ENCODE data around the gene ATXN1. TPM values are rescaled to one million over a fixed set of nuclear protein-coding genes. Genes with fewer than 3 reads are reported as not detected.

Gene ATXN1
- total RNA-seq, 1 experiment from 2014 or later: 20.8 TPM

DNA sequence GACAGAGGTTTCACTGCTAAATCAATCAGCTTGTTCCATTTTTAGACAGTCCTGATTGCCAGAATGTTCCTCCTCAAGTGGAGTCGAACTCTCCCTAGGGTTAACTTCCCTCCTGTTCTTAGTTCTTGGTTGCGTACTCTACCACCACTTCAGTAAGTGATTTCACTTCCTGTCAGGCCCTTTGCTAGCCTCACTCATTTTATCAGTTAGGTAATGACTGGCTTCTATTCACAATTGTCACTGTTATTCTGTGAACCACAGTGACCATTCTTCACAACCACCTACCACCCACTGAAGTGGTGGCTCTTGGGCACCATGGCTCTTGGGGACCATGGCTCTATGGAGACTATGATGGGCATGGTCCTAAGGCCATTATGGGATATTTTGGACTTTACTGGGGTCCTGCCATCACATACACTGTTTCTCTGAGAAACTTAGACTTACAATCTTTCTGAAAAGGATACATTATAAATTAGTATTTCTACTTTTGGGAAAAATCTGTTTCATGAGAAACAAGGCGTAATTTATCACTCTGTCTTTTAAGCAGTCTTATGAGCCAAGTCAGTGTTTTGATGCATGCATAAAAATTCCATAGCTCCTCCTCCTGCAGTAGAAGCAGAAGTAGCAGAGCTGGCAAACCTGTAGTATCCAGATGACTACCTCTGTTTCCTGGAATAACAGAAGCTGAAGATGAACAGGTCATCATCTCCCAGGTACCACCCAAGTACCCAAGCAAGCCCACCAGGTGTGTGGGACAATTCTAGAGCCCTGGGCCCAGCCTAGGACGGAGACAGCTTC, 66.3 kb downstream of the ATXN1 start:
- no peaks in the 10 kb centered on the region for H3K27me3 ChIP-seq (replicated peaks)
- H3K4me3 ChIP-seq: no peak overlapping the region
- H3K9me3 ChIP-seq (replicated peaks): no peaks in the 10 kb centered on the region
- H3K4me1 ChIP-seq (replicated peaks): peaks cover 35% of the 10 kb centered on the region
- H3K27ac ChIP-seq: no peak overlapping the region
- H3K36me3 ChIP-seq: 0 out of 2 replicates have a peak, but pooled peaks cover 4% of the 10 kb centered on the region
- no peak for DNase-seq (ENCODE audit: low read depth in 1 of 2, low spot score in 2 of 2)

DNA sequence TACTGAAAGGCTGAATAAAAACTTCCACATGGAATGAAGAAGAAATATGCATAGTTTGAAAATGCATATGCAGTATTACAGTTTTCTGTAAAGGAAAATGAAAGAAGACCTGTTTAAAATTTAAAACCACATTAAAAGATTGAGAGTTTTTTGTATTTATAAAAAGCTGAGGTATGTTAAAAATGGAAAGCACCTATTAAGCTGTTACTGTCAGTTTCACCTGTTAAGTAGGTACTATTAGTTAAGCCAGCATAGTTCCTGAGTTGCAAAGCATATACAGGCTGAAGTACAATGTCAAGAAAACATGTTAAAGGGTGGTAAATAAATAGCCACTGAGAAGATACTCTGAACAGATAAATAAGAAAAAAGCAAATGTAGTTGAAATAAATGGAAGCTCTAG, 69.9 kb downstream of the ATXN1 start:
- no peak for DNase-seq (ENCODE audit: low read depth in 1 of 2, low spot score in 2 of 2)

DNA sequence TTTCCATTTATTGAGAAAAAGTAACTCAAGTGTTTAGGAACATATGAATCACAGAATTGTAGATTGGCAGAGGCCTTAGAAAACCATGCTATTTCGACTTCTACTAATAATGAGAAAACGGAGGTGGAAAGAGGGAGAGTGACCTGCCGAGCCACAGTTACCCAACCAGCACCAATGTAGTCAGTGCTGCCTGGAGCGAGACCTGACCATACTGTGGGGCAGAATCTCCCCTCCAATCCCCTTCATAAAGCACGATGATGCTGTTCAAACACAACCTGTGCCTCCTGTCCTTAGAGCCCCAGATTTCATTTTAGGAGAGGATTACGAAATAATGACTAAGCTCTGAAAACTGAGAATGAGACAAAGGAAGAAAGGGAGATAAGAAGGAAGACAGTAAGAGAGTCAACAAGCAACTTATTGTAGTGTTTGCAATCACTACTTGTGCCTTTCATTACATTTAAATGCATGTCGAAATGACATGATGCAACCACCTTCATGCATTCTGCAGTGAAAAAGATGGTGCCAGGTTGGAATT, 70.6 kb downstream of the ATXN1 start:
- no peak for DNase-seq (ENCODE audit: low read depth in 1 of 2, low spot score in 2 of 2)
- no peaks in the 10 kb centered on the region for H3K9me3 ChIP-seq (replicated peaks)
- 0 out of 2 replicates have a peak, but pooled peaks cover 6% of the 10 kb centered on the region for H3K36me3 ChIP-seq
- H3K4me3 ChIP-seq: no peak overlapping the region
- peaks cover 48% of the 10 kb centered on the region for H3K4me1 ChIP-seq (replicated peaks)
- peak overlapping the region; percentile 87; the same call in 1 of the 2 replicates for H3K27ac ChIP-seq
- no peaks in the 10 kb centered on the region for H3K27me3 ChIP-seq (replicated peaks)

More for the DNA sequence above, 69.9 kb downstream of the ATXN1 start:
- H3K27me3 ChIP-seq (replicated peaks): no peaks in the 10 kb centered on the region
- H3K9me3 ChIP-seq (replicated peaks): no peaks in the 10 kb centered on the region
- H3K4me1 ChIP-seq (replicated peaks): peaks cover 48% of the 10 kb centered on the region
- no peak overlapping the region for H3K27ac ChIP-seq
- H3K4me3 ChIP-seq: no peak overlapping the region
- 0 out of 2 replicates have a peak, but pooled peaks cover 6% of the 10 kb centered on the region for H3K36me3 ChIP-seq

DNA sequence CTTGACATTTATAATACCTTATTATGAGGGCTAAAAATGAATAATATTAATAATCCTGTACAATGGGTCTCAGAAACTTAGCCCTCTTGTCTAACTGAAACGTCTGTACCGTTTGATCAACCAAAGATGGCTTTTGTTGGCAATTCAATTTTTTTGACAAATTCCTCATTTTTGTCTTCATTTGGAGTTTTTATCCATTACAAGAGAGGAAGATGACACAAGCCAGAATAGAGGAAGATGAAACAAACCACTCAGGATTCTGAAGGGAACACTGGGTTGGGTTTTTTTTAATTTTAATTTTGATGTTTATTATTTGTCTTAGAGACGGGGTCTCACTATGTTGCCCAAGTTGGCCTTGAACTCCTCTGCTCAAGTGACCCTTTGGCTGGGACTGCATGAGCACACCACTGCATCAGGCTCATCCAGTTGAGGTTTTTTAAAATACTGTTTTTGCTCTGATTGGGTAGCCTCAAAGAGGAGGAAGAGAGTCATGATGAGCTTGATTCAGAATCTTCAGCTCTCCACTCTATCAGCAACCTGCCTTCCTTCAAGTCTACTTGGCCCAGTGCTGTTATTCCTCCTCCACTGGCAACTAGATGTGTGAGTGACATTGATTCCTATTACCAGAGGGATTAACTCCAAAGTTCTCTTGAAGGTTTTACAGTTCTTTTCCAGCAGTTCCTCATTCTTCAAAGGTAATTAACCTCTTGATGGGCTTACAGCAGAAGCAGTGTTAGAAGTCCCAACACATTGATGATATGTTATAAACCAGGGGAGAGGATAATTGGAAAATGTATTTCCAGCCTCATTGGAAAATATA, 71.3 kb downstream of the ATXN1 start:
- H3K27me3 ChIP-seq (replicated peaks): no peaks in the 10 kb centered on the region
- H3K27ac ChIP-seq: peak overlapping the region; percentile 87
- DNase-seq (ENCODE audit: low read depth in 1 of 2, low spot score in 2 of 2): no peak
- 0 out of 2 replicates have a peak, but pooled peaks cover 6% of the 10 kb centered on the region for H3K36me3 ChIP-seq
- no peak overlapping the region for H3K4me3 ChIP-seq
- H3K9me3 ChIP-seq (replicated peaks): no peaks in the 10 kb centered on the region
- peaks cover 53% of the 10 kb centered on the region for H3K4me1 ChIP-seq (replicated peaks)

DNA sequence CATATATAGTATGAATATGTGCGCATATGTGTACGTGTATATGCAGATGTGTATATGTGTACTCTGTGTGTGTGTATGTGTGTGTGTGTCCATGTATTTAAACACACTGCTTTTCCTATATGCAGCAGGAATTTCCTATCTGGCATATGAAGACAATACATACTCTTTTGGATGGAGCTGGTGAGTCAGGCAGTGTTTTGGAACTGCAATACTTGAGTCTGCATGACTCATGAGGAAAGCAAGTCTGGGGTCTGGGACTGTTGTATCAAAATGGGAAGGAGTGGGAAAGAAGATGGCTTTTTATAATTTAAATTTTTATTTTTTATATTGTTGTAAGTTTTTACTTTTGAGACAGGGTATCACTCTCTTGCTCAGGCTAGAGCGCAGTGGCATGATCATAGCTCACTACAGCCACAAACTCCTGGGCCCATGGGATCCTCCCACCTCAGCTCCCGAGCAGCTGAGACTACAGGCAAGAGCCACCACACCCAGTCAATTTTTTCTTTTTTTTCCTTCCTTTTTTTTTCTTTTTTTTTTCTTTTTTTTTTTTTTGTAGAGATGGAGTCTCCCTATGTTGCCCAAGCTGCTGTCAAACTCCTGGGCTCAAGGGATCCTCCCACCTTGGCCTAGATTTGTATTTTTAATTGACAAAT, 72.2 kb downstream of the ATXN1 start:
- Histone ChIP-seq H3K9me3 (replicated peaks) (no peaks in the 10 kb centered on the region), H3K36me3 (0 out of 2 replicates have a peak, but pooled peaks cover 6% of the 10 kb centered on the region), H3K4me1 (replicated peaks) (peaks cover 61% of the 10 kb centered on the region), H3K4me3 (no peak overlapping the region), H3K27ac (peak overlapping the region; percentile 87), H3K27me3 (replicated peaks) (no peaks in the 10 kb centered on the region)
- peak; percentile 83 to 86 for DNase-seq (ENCODE audit: low read depth in 1 of 2, low spot score in 2 of 2)

DNA sequence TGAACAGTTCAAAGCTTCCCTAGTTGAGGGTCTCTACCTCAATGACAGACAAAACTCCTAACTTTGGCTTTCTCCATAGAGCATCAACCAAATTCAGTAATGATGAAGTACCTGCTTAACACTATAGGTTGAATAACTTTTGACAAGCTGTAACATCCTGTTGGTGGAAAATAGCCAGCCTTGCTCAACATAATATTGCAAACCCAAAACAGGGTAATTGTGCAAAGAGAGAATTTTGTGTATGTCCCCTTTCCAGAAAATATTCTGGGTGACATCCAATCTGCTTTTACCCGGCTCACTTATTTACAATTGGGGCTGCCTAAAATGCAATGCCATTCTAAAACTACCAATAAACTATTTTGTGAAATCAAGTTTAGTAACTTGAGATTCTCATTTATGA, 72.8 kb downstream of the ATXN1 start:
- H3K36me3 ChIP-seq: peaks cover 6% of the 10 kb centered on the region; the same call in 1 of the 2 replicates
- DNase-seq (ENCODE audit: low read depth in 1 of 2, low spot score in 2 of 2): no peak
- H3K27me3 ChIP-seq (replicated peaks): no peaks in the 10 kb centered on the region
- peaks cover 68% of the 10 kb centered on the region for H3K4me1 ChIP-seq (replicated peaks)
- no peak overlapping the region for H3K4me3 ChIP-seq
- H3K9me3 ChIP-seq (replicated peaks): no peaks in the 10 kb centered on the region
- peak overlapping the region; percentile 87 for H3K27ac ChIP-seq

DNA sequence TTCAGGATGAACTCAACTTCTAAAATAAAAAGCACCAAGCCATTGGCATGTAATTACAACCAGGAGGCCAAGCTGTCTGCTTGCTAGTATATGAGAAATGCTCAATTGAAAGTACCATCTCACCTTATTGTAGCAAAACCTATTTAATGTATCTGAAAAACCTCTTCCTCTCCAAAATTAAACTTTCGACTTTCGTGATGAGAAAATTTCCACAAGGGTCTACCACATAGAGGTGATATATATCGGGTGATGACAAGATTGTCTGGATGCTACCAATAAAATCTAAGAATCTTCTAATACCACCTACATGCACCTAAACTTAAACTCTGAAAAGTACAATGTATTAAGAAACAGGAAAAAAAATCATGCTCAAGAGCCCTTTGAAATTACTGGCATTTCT, 74.2 kb downstream of the ATXN1 start:
- no peak overlapping the region for H3K4me3 ChIP-seq
- H3K9me3 ChIP-seq (replicated peaks): no peaks in the 10 kb centered on the region
- H3K27me3 ChIP-seq (replicated peaks): no peaks in the 10 kb centered on the region
- peak in 1 of 2 experiments; percentile 33 for DNase-seq (ENCODE audit: low read depth in 1 of 2, low spot score in 2 of 2)
- H3K4me1 ChIP-seq (replicated peaks): peaks cover 79% of the 10 kb centered on the region
- H3K27ac ChIP-seq: peak overlapping the region; percentile 87
- peaks cover 6% of the 10 kb centered on the region; the same call in 1 of the 2 replicates for H3K36me3 ChIP-seq

DNA sequence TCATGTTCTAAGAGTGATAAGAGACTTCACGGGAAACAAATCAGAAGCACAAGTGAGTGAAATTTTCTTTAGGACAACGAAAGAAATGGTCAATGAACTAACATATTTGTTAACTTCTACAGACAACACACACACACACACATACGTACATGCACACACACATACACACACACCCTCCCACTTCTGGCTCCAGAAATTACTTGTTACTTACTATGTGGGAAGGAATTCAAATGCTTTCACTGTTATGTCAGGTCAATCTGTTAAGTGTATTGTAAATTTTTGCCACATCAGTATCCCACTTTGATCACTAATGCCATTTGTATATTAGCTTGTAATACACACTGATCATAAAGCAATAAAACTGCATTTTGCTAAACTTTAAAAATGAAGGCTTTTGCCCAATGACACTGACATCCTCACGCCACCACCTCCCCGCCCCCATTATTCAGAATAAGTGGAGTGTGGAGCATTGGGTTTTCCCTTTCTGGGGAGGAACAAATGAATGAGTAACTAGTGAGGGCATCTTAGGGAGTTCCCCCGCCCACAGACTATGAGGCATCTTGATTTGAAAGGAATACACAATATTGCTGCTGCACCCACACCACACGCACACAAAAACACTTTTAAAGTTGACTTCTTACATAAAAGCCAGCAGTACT, 76.2 kb downstream of the ATXN1 start:
- Histone ChIP-seq H3K9me3 (replicated peaks) (no peaks in the 10 kb centered on the region), H3K4me1 (replicated peaks) (peaks cover 87% of the 10 kb centered on the region), H3K27me3 (replicated peaks) (no peaks in the 10 kb centered on the region), H3K36me3 (peaks cover 3% of the 10 kb centered on the region; the same call in 1 of the 2 replicates), H3K27ac (peak overlapping the region; percentile 60), H3K4me3 (no peak overlapping the region)
- DNase-seq (ENCODE audit: low read depth in 1 of 2, low spot score in 2 of 2): peak; percentile 60 to 75

DNA sequence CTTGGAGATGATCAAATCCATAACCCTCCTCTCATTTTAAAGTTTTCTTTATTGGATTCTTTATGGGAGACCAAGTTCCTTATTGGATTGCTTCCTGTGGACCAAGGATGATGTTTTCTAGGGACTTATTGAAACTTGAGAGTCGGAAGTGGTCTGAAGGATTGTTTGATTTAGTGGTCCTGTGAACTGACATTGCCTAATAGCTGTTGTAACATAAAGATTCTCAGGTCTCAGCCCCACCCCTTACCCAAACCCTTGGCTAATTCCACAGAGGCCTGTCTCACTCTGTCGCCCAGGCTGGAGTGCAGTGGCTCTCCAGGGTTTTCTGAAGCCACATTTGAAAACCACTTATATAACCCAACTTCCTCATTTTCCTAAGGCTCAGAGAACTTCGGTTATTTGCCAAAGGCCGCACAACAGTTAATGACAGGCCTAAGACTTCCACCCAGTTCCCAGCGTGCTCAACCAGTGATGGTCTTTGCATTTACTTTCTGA, 77.0 kb downstream of the ATXN1 start:
- H3K4me1 ChIP-seq (replicated peaks): peaks cover 79% of the 10 kb centered on the region
- no peak overlapping the region for H3K4me3 ChIP-seq
- no peaks in the 10 kb centered on the region for H3K9me3 ChIP-seq (replicated peaks)
- H3K36me3 ChIP-seq: no peaks in the 10 kb centered on the region; the same call in 1 of the 2 replicates
- peak overlapping the region; percentile 93 for H3K27ac ChIP-seq
- H3K27me3 ChIP-seq (replicated peaks): no peaks in the 10 kb centered on the region
- no peak for DNase-seq (ENCODE audit: low read depth in 1 of 2, low spot score in 2 of 2)

DNA sequence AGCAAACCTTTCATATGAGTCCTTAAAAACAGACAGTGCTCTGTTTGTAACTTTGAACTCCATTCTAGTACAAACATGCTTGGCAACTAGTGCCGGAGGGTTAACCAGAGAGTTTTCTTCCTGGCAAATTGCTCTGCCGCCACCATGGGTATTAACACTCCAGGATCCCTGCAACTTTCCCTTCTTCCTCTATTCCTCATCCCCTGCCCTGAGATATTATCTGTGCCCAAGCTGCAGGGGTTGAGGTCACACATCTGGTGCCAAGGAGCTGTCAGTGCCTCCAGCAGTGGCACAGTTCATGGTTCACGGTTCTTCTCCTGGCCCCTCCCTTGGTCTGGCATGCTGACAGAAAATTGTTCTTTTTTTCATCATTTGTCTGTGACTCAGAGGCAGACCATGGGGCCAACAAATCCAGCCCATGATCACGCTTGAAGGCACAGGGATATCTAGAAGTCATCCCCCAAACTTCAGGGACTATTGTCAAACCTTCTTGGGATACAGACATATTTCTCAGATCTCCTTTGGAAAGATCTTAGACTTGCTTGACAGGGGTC, 77.5 kb downstream of the ATXN1 start:
- Histone ChIP-seq H3K27ac (peak overlapping the region; percentile 93), H3K9me3 (replicated peaks) (no peaks in the 10 kb centered on the region), H3K4me1 (replicated peaks) (peaks cover 74% of the 10 kb centered on the region), H3K27me3 (replicated peaks) (no peaks in the 10 kb centered on the region), H3K4me3 (no peak overlapping the region), H3K36me3 (no peaks in the 10 kb centered on the region; the same call in 1 of the 2 replicates)
- peak; percentile 60 to 70 for DNase-seq (ENCODE audit: low read depth in 1 of 2, low spot score in 2 of 2)

DNA sequence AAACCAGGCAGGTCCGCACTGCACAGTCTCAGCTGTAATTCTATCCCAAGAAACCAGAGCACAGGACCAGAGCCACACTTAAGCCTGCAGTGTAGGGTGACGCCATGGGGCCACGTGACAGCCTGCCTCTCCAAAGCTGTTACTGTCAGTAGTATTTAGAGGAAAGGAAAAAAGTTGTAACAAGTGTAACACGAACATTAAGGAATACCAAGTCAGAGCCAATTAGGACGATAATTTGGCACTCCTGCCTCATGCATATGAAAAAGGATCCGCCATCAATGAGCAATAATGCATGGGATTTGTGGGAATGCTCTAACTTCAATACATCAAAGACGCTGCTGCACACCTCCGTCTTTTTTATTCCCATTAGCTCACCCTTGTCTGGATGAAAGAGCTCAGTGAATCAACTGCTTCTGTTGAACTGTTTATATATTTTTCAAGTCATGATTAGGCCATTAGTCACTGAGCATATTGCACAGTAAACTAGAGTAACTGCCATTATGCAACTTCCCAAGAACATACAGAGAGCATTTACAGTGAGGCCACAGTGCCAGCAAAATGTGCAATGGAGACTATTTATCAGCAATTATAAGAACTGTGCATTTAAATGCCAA, 79.9 kb downstream of the ATXN1 start:
- H3K4me3 ChIP-seq: peak overlapping the region; percentile 5; the same call in 1 of the 2 replicates
- peak overlapping the region; percentile 93 for H3K27ac ChIP-seq
- peak; percentile 66 to 89 for DNase-seq (ENCODE audit: low read depth in 1 of 2, low spot score in 2 of 2)
- H3K27me3 ChIP-seq (replicated peaks): no peaks in the 10 kb centered on the region
- no peaks in the 10 kb centered on the region for H3K9me3 ChIP-seq (replicated peaks)
- peaks cover 69% of the 10 kb centered on the region for H3K4me1 ChIP-seq (replicated peaks)
- H3K36me3 ChIP-seq: no peaks in the 10 kb centered on the region; the same call in 1 of the 2 replicates

DNA sequence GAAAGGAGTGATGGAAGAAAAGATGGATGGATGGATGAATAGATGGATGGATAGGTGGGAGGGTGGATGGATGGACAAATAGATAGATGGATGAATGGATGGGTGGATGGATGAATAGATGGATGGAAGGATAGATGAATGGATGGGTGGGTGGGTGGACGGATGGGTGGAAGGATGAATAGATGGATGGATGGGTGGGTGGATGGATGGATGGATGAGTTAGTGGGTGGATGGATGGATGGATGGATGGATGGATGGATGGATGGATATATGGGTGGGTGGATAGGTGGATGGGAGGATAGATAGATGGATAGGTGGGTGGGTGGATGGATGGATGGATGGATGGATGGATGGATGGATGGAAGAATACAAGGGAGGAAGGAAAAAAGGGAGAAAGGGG, 82.2 kb downstream of the ATXN1 start:
- Histone ChIP-seq H3K9me3 (replicated peaks) (no peaks in the 10 kb centered on the region), H3K36me3 (no peaks in the 10 kb centered on the region; the same call in 1 of the 2 replicates), H3K27me3 (replicated peaks) (no peaks in the 10 kb centered on the region), H3K4me3 (no peak overlapping the region), H3K27ac (no peak overlapping the region), H3K4me1 (replicated peaks) (peaks cover 72% of the 10 kb centered on the region)
- DNase-seq (ENCODE audit: low read depth in 1 of 2, low spot score in 2 of 2): no peak

Measured in SJSA1 (cell line).